ENCODE data around the gene TBX15. TPM values are rescaled to one million over a fixed set of nuclear protein-coding genes. Genes with fewer than 3 reads are reported as not detected.

Gene TBX15
- total RNA-seq, 1 experiment from 2014 or later = 1.9 TPM

DNA sequence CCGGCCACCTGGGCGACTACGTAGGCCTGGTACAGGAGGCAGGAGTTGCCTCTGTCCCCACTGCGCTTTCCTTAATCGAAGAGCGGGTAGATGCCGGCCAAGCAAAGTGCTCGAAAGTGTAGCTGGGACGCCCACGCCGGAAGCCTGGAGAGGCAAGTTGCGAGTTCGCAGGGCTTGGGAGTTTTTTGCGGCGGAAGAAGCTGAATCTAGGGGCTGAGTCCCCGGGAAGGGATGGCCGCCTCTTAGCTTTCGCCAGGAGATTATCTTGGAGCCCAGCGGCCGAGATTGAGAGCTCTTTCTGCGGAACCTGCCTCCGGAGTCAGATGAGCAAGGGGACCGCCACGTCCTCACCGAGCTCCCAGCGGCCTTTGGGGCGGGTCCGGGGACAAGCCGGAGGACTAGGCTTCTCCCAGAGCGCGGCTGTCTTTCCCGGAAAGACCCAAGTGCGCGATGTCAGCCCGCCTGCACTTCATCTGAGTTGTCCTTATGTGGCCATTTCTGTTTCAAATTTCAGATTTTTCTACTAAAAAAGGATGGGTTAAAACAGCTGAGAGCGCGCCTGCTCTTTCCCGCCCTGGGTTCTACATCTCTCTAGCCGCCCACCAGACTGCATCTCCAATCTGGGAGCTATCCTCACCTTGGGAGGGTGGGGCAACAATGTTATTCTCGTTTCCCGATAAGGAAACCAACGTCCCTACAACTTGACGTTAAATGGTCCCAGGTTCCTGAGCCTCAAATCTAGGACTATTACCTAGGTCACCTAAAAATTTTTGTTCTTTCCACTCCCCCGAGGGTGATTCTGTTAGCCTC, 12.4 kb upstream of the TBX15 start:
- ChIA-PET CTCF (no interaction called here), POLR2A (no interaction called here)
- TF ChIP-seq, protein P1, sequence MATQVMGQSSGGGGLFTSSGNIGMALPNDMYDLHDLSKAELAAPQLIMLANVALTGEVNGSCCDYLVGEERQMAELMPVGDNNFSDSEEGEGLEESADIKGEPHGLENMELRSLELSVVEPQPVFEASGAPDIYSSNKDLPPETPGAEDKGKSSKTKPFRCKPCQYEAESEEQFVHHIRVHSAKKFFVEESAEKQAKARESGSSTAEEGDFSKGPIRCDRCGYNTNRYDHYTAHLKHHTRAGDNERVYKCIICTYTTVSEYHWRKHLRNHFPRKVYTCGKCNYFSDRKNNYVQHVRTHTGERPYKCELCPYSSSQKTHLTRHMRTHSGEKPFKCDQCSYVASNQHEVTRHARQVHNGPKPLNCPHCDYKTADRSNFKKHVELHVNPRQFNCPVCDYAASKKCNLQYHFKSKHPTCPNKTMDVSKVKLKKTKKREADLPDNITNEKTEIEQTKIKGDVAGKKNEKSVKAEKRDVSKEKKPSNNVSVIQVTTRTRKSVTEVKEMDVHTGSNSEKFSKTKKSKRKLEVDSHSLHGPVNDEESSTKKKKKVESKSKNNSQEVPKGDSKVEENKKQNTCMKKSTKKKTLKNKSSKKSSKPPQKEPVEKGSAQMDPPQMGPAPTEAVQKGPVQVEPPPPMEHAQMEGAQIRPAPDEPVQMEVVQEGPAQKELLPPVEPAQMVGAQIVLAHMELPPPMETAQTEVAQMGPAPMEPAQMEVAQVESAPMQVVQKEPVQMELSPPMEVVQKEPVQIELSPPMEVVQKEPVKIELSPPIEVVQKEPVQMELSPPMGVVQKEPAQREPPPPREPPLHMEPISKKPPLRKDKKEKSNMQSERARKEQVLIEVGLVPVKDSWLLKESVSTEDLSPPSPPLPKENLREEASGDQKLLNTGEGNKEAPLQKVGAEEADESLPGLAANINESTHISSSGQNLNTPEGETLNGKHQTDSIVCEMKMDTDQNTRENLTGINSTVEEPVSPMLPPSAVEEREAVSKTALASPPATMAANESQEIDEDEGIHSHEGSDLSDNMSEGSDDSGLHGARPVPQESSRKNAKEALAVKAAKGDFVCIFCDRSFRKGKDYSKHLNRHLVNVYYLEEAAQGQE (IDR thresholded peaks at IDR 0.05; ENCODE audit: insufficient read depth in 1 of 2, low read depth in 2 of 2, low read length in 1 of 2) = no peak
- BruUV-seq (replicated peaks) = no TSS peak
- ATAC-seq = no peak
- no peak for DNase-seq (ENCODE audit: low read depth, low spot score)
- Histone ChIP-seq H3K4me3 (ENCODE audit: low read depth in 2 of 2, low read length in 2 of 2) (no peak overlapping the region), H3K4me1 (ENCODE audit: control insufficient read depth, insufficient read depth, low read length) (no peaks in the 10 kb centered on the region), H3K36me3 (ENCODE audit: control insufficient read depth, insufficient read depth, low read length) (no peaks in the 10 kb centered on the region), H3K9me3 (ENCODE audit: control insufficient read depth, insufficient read depth, low read depth, low read length) (no peaks in the 10 kb centered on the region), H3K27ac (ENCODE audit: low read length) (no peak overlapping the region), H3K27me3 (ENCODE audit: control insufficient read depth, insufficient read depth, low read length) (no peaks in the 10 kb centered on the region)
- intact Hi-C loops (cut with micrococcal nuclease; ENCODE audit: unreplicated experiment) = loop anchor here (10.0 kb wide), 1 partner anchor 846 kb away; no protein-coding TSS in a partner anchor
- in situ Hi-C loops (cut with HindIII; ENCODE audit: low pct_unique_long_range_greater_than_20kb, low sequenced_read_pairs) = no loop called here

- CTCF ChIA-PET = no interaction called here
- intact Hi-C loops (cut with micrococcal nuclease; ENCODE audit: unreplicated experiment) = loop anchor here (10.0 kb wide), 1 partner anchor 845 kb away; no protein-coding TSS in a partner anchor
Observed at GRCh38 chr1:118999348-119000071, 11.4 kb upstream of the TBX15 start.

More at GRCh38 chr1:118999348-119000071, 11.4 kb upstream of the TBX15 start:
- ATAC-seq (no peak), DNase-seq (ENCODE audit: low read depth, low spot score) (no peak)
- no peaks in the 10 kb centered on the region for H3K36me3 ChIP-seq (ENCODE audit: control insufficient read depth, insufficient read depth, low read length)
- no peaks in the 10 kb centered on the region for H3K9me3 ChIP-seq (ENCODE audit: control insufficient read depth, insufficient read depth, low read depth, low read length)
- H3K4me1 ChIP-seq (ENCODE audit: control insufficient read depth, insufficient read depth, low read length) = no peaks in the 10 kb centered on the region
- in situ Hi-C loops (cut with HindIII; ENCODE audit: low pct_unique_long_range_greater_than_20kb, low sequenced_read_pairs) = no loop called here
- BruUV-seq (replicated peaks) = no TSS peak
- TF ChIP-seq SIN3A (IDR thresholded peaks at IDR 0.05; ENCODE audit: borderline replicate concordance, insufficient read depth, low read depth, low read length) (no peak), TCF7L2 (IDR thresholded peaks at IDR 0.05; ENCODE audit: low read depth, low read length) (no peak), CTCF (IDR thresholded peaks at IDR 0.05) (no peak)
- TF ChIP-seq, protein P1 (IDR thresholded peaks at IDR 0.05; ENCODE audit: insufficient read depth in 1 of 2, low read depth in 2 of 2, low read length in 1 of 2) = no peak
- H3K27ac ChIP-seq (ENCODE audit: low read length) = no peak overlapping the region
- no peak overlapping the region for H3K4me3 ChIP-seq (ENCODE audit: low read depth in 2 of 2, low read length in 2 of 2)
- H3K27me3 ChIP-seq (ENCODE audit: control insufficient read depth, insufficient read depth, low read length) = no peaks in the 10 kb centered on the region
- POLR2A ChIA-PET = no interaction called here
